ENCODE results near the gene CASP8AP2.
"Not testable (repeated sequence)": the region's sequence is repeated elsewhere in the genome, so short reads cannot be mapped to it uniquely, and the experiment has no call there.

- not testable (repeated sequence) for TF ChIP-seq EZH2 (IDR thresholded peaks at IDR 0.05; ENCODE audit: insufficient read depth, poor library complexity, severe bottlenecking); EZH2phosphoT487 (IDR thresholded peaks at IDR 0.05; ENCODE audit: insufficient read depth, low read depth)
These were observed 61.3 kb downstream of the CASP8AP2 start for GRCh38 chr6:89890845-89891528.

All from GM23248 (cell line).